Measurements from ENCODE around the gene TMEM47.

Gene TMEM47

GRCh38 chrX:34656842-34657725 lies at the start of gene TMEM47:
TMEM47 (minus strand) TSS chrX:34657285; CDS start chrX:34657029, 256 bp downstream.
- no peak for DNase-seq (ENCODE audit: low read depth)

DNA sequence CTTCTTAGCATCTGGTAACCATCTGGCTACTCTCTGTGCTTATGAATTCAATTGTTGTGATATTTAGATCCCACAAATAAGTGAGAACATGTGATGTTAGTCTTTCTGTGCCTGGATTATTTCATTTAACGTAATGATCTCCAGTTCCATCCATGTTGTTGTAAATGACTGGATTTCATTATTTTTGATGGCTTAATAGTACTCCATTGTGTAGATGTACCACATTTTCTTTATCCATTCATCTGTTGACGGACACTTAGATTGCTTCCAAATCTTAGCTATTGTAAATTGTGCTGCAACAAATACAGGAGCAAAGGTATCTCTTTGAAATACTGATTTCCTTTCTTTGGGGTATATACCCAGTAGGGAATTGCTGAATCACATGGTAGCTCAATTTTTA lies 30.0 kb upstream of the TMEM47 start:
- no peak for DNase-seq (ENCODE audit: low read depth)

- no peak for DNase-seq (ENCODE audit: low read depth)
Observed at GRCh38 chrX:34659575-34659974, 2.5 kb upstream of the TMEM47 start.

DNA sequence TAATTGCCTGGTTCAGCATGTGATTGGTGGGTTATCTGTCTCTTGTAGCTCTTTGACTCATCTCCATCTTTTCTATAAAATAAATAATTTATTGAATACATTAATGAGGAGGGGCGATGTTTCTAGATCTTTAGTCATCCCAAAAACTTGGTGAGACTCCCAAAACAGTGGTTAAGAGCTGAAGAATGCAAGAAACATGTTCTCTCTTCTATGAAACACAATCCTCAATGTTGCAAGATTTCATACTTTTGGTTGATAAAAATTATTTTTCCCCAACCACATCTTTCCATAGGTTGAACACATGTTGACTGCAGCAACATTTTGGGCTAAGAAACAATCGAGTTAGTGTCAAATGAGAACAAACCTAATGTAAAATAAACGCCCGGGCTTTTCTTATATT lies 1.2 kb upstream of the TMEM47 start:
- DNase-seq (ENCODE audit: low read depth) = no peak

GRCh38 chrX:34657726-34658070 lies 613 bp upstream of the TMEM47 start:
- no peak for DNase-seq (ENCODE audit: low read depth)

DNA sequence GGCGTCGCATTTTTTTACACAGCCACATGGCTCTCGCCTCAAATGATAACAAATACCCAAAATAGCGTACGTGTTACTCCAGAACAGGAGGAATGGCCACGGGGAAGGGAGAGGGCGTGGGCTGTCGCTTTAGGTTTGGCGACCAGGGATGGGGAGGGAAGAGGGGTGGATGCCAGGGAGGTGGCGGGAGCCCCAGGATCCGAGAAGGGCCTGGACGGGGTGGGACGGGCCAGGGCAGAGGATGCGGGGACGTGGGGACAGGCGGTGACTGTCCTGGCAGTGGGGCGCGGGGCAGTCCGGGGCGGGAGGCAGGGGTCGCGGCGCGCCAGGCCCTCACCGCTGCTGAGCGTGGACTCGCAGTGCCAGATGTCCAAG lies 631 bp downstream of the TMEM47 start:
- DNase-seq (ENCODE audit: low read depth) = no peak

GRCh38 chrX:34655501-34656455 lies 1.3 kb downstream of the TMEM47 start:
- no peak for DNase-seq (ENCODE audit: low read depth)

- no peak for DNase-seq (ENCODE audit: low read depth)
Observed at GRCh38 chrX:34654696-34655490, 2.2 kb downstream of the TMEM47 start.

- DNase-seq (ENCODE audit: low read depth) = no peak
Observed at GRCh38 chrX:34653811-34654210, 3.3 kb downstream of the TMEM47 start.

- no peak for DNase-seq (ENCODE audit: low read depth)
Observed at GRCh38 chrX:34642849-34643248, 14.2 kb downstream of the TMEM47 start.

DNA sequence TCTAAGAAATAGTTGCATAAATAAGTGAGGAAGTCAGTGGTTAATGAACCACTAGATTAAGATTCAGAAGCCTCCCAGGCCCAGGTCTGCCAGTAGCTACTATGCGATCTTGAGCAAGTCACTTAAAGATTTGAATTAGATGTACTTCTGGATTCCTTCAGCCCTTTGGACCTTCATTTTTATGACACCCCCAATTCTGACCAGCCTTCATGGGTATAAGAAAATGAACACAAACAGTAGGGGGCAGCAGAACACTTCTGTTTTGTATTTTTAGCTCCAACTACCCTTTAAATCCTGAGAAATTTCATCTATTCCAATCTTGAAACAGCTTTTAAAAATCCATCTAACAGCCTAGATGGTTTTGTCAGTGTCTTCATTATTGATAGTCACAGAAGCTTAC lies 19.0 kb downstream of the TMEM47 start:
- no peak for DNase-seq (ENCODE audit: low read depth)

DNA sequence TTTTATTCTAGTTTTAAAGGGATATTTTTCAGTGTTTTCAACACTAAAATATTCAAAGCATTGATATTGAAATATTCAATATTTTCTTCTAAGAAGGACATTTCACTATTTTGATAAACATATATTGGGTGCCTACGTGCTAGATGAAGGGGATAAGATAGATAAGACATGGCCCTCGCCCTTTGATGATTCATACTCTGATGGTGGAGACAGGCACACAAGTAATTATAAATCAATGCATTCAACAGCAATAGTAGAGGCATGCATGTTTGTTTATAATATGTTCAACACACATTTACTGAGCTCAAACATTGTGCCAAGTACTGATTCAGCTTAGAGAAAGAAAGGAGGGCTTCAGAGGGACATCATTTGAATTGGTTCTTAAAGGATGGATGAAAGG lies 22.7 kb downstream of the TMEM47 start:
- no peak for DNase-seq (ENCODE audit: low read depth)

DNA sequence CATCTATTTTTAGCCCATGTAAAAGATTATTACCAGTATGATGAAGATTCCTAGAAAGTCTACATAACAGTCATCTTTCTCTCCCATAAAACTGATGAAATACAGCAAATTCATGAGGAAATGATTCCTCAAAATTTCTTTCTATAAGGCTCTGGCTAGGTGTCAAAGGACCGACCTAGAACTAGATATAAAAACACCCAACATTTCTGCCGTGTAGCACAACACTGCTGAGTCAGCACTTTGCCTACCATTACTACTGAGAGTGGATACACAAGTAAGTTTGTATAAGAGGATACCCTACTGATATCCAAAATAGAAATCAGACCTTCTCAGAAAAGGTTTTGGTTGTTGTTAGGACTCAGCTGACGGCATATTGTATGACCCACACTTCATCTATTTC lies 24.7 kb downstream of the TMEM47 start:
- no peak for DNase-seq (ENCODE audit: low read depth)

- no peak for DNase-seq (ENCODE audit: low read depth)
Observed at GRCh38 chrX:34631479-34632220, 25.4 kb downstream of the TMEM47 start.

DNA sequence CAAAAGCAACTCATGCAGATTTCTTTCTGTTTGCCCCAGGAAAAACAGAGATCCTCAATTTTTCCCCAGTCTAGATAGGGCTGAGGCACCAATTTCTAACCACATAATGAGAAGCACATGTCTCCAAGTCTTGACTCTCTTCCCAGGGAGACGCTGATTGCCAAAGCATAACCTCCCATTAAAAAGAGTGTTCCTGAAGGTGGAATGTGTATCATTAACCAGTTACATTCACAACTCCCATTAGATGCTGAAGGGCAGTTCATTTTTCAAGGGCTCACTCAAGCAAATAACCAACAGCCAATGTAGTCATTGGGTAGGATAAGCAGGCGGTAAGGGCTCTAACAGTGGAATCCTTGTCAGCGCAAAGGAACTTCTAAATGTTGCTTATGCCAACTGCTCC lies 27.5 kb downstream of the TMEM47 start:
- DNase-seq (ENCODE audit: low read depth) = no peak

DNA sequence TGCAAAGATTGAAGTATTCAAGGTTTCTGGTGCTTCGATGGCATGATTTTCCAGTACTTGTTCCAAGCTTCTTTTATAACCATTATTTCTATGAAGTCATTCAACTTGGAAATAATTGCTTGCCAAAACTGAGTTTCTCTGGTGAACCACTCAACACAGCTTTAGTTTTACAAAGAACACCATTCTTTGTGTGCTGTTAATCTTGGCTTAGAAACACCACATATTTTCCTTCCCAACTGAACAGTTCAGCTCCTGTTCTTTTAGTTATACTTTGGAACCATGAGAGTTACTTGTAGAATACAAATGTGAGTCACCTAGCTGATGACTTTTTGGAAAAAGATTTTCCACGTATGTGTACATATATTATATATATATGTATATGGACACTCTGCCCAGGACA lies 32.7 kb downstream of the TMEM47 start:
- DNase-seq (ENCODE audit: low read depth) = no peak

GRCh38 chrX:34619920-34620319 lies 37.2 kb downstream of the TMEM47 start:
- no peak for DNase-seq (ENCODE audit: low read depth)

DNA sequence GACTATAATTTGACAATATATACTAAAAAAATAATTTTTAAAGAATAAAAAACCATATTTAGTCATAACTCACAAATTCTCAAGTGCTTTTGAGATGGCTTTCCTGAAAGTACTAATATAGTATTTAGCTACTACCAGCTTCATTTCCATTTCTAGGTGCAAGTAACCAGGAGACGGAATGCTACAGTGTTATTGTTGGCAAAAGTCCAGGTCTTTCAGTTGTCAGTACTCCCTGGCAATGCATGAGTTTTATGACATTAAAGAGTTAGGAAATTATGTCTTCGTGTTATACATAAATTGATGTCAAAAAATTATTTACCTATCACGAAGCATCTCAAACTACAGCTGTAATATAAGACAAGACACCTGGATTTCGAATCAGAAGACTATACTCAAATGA lies 45.0 kb downstream of the TMEM47 start:
- DNase-seq (ENCODE audit: low read depth) = no peak

DNA sequence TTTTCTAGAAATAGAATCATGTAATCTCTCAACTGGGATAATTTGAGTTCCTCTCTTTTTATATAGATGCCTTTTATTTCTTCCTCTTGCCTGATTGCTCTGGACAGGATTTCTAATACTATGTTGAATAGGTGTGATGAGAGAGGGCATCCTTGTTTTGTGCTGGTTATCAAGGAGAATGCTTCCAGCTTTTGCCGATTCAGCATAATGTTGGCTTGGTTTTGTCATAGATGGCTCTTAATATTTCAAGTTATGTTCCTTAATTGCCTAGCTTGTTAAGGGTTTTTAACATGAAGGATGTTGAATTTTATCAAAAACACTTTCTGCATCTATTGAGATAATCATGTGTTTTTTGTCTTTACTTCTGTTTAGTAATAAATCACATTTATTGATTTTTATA lies 58.7 kb downstream of the TMEM47 start:
- no peak for DNase-seq (ENCODE audit: low read depth)

DNA sequence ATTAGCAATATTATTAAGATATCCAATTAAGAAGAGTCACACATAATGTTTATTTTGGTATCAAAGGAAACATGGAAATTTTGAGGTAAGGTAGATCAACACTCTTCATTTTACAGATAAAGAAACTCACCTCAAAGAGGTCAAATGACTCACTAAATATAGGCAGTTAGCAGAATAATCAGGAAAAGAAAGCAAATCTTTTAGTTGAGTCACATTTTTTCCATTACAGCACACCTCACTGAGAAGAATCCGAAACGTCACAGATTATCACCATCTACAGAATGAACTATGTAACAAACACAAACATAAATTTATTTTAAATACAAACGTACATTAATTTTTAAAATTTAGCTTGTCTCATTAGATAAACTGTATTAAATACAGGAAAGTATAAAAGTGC lies 70.1 kb downstream of the TMEM47 start:
- no peak for DNase-seq (ENCODE audit: low read depth)

GRCh38 chrX:34586346-34586911 lies 70.7 kb downstream of the TMEM47 start:
- DNase-seq (ENCODE audit: low read depth) = no peak

Data from T-helper 22 cell (primary cell).